Thoracic aorta (tissue), 2 donors: ENCODE measurements around the gene SLC44A5. TPM values are rescaled to one million over a fixed set of nuclear protein-coding genes. Genes with fewer than 3 reads are reported as not detected.
A peak's percentile ranks its signal among the peaks of the same experiment; 100 is the strongest.

ENCODE experiments used
- ATAC-seq: fragments of 150-250 bp; one replicate; pipeline ENCODE4 v1.8.0; 2017; ENCODE audit warnings: low read depth; ENCODE audit not compliant: insufficient number of reproducible peaks, low FRiP score
- DNase-seq: peaks from one replicate; pipeline ENCODE4 v3.0.0-alpha.2; 2020; ENCODE audit warnings: low spot score
- H3K27ac ChIP-seq, 2 donors: fragments of 200-600 bp; sonication (generic); 1 replicate in 1 of 2; 2 replicates in 1 of 2; pipeline ENCODE4 v1.5.1; 2016; ENCODE audit warnings: mild to moderate bottlenecking in 2 of 2, moderate library complexity in 2 of 2
- H3K27me3 ChIP-seq: fragments of 200-600 bp; sonication (generic); replicated peaks from 2 replicates; pipeline ENCODE4 v1.6.0; 2016; ENCODE audit warnings: mild to moderate bottlenecking; ENCODE audit not compliant: insufficient read depth
- H3K36me3 ChIP-seq: fragments of 200-600 bp; sonication (generic); one replicate; pipeline ENCODE4 v1.5.1; 2016
- H3K4me1 ChIP-seq, 2 donors: fragments of 200-600 bp; sonication (generic); 1 replicate in 1 of 2; 2 replicates in 1 of 2; pipeline versions ENCODE4 v1.5.1 to v1.6.0; 2016; ENCODE audit warnings: low read depth in 2 of 2, mild to moderate bottlenecking in 1 of 2; ENCODE audit not compliant: control insufficient read depth in 1 of 2
- H3K4me3 ChIP-seq: fragments of 200-600 bp; sonication (generic); 2 replicates; pipeline ENCODE4 v1.5.1; 2016; ENCODE audit warnings: mild to moderate bottlenecking
- H3K9me3 ChIP-seq: fragments of 200-600 bp; sonication (generic); 2 replicates; pipeline ENCODE4 v1.5.1; 2016
- total RNA-seq, 2 donors: library from RNA; depleted of rRNA; stranded (reverse); fragments of >200 nt; gene quantifications; one replicate each; pipeline versions ENCODE4 v1.1.0 to v1.2.3, GENCODE V29; 2016
- TF ChIP-seq, protein P1 (sequence below): fragments of 200-600 bp; sonication (generic); IDR thresholded peaks from one replicate; pipeline ENCODE4 v1.5.1; 2019; ENCODE audit warnings: antibody characterized with exemption

SLC44A5 gene
- total RNA-seq, 2 donors from 2014 or later = 0.28 to 0.68 TPM

DNA sequence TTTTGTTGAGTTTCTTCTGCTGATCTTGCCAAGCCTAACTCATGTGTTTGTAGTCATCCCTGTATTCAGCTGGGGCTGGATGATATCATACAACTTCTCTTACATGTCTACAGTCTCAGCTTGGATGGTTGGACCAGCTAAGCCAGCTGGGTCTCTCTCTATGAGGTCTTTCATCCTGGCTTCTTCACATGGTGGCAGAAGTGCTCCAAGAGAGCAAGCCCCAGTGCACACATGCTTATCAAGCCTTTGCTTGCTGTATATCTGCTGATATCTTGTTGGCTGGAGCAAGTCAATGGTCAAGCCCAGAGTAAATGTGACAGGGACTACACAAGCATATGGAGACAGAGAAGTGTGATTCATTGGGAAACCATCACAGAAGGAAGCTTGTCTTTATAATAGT is 29.2 kb upstream of the SLC44A5 start:
- H3K36me3 ChIP-seq = no peaks in the 10 kb centered on the region
- TF ChIP-seq, protein P1, sequence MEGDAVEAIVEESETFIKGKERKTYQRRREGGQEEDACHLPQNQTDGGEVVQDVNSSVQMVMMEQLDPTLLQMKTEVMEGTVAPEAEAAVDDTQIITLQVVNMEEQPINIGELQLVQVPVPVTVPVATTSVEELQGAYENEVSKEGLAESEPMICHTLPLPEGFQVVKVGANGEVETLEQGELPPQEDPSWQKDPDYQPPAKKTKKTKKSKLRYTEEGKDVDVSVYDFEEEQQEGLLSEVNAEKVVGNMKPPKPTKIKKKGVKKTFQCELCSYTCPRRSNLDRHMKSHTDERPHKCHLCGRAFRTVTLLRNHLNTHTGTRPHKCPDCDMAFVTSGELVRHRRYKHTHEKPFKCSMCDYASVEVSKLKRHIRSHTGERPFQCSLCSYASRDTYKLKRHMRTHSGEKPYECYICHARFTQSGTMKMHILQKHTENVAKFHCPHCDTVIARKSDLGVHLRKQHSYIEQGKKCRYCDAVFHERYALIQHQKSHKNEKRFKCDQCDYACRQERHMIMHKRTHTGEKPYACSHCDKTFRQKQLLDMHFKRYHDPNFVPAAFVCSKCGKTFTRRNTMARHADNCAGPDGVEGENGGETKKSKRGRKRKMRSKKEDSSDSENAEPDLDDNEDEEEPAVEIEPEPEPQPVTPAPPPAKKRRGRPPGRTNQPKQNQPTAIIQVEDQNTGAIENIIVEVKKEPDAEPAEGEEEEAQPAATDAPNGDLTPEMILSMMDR = no peak
- no peak overlapping the region for H3K4me3 ChIP-seq
- no peaks in the 10 kb centered on the region for H3K9me3 ChIP-seq
- DNase-seq (no peak), ATAC-seq (no peak)
- no peak overlapping the region for H3K27ac ChIP-seq
- no peaks in the 10 kb centered on the region for H3K4me1 ChIP-seq
- H3K27me3 ChIP-seq = no peaks in the 10 kb centered on the region

DNA sequence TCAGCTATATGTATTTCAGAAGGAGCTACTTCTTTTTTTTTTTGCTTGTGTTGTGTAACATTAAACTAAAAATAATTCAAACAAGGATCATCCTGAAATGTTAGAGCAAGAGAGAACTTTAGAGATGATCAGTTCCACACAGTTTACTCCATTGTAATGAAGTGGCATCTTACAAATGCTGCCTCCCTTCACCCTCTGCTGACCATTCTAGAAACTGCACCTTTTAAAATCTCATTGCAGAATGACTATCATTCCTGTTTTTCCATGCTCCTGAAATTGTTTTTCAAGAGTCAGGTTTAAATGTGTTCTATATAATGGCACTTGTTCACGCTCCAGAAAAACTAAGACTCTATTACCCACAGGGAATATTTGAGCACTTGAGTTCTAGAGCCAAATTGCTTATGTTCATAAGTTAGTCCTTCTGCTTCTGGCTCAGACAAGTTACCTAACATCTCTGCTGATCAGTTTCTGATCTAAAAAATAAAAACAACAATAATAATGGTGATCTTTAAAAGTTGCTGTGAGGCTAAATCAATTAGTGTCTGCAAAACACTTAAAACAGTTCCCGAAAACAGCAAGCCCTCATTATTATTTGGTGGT is 21.5 kb upstream of the SLC44A5 start:
- Histone ChIP-seq H3K4me1 (no peaks in the 10 kb centered on the region), H3K36me3 (no peaks in the 10 kb centered on the region), H3K27ac (no peak overlapping the region), H3K4me3 (no peak overlapping the region), H3K9me3 (no peaks in the 10 kb centered on the region), H3K27me3 (no peaks in the 10 kb centered on the region)
- DNase-seq (no peak), ATAC-seq (no peak)
- TF ChIP-seq, protein P1 = peak; percentile 64

DNA sequence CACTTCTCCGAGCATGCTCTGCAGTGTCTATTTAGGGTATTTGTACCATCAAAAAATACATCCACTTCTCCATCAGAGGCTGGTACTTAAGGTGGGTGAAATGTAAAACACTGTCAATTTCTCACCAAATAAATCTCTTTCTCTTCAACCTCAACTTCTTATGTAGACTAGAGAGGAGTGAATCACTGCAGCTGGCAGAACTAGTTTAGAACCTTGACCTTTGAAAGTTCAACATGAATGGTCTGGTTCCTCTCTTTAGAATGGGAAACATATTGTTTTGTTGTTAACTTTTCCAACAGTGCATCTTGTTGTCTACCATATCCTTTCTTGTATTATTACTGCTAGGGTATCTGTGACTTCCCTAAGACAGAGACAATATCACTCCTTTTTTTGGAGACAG is 20.1 kb upstream of the SLC44A5 start:
- Histone ChIP-seq H3K27ac (no peak overlapping the region), H3K9me3 (no peaks in the 10 kb centered on the region), H3K4me1 (no peaks in the 10 kb centered on the region), H3K4me3 (no peak overlapping the region), H3K36me3 (no peaks in the 10 kb centered on the region), H3K27me3 (no peaks in the 10 kb centered on the region)
- DNase-seq (no peak), ATAC-seq (no peak)
- TF ChIP-seq, protein P1 = no peak

DNA sequence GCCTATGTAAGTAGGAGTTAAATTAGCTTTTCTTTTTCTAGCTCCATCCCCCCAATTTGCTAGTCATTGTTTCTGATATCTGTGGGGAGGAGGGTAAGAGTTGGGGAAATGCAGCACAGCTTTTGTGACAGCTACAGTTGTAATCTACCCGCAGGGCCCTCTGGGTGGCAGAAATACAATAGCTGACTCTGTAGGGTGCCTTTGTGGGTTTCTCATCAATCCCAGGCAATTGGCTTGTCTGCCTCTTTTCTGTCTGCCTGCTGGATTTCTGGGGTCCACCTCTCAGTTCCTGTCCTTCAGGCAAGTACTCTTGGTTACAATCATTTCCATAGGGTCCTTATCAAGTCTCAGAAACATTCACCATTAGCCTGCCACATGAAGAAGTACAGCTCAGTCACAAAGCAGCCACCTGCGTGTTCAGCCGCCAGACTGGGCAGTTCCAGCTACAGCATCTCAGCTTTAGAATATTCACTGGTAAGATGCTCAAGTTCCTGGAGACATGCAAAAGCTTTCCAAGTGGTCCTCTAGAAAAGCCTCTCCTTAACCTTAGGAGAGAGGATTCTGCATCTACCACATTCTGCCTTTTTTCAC is 19.2 kb upstream of the SLC44A5 start:
- TF ChIP-seq, protein P1 = no peak
- Histone ChIP-seq H3K27me3 (no peaks in the 10 kb centered on the region), H3K27ac (no peak overlapping the region), H3K4me3 (no peak overlapping the region), H3K4me1 (no peaks in the 10 kb centered on the region), H3K9me3 (no peaks in the 10 kb centered on the region), H3K36me3 (no peaks in the 10 kb centered on the region)
- no peak for DNase-seq
- no peak for ATAC-seq

DNA sequence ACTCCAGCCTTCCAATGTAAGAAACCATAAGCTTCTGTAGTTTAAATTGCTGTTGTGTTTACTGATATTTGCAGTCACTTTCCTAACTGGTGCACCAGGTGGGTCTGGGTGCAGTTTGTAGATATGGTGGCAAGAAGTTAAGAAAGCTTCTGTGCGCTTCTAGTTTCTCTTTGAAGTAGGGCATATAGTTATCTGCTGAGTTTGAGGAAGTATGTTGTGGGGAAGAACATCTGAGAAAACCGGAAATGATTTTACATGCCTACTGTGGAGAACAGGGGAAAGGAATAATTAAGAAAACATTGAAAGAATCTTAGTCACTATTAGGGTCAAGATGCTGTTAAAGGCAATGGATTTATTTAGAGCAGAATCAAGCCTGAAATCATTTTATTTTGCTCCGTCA is 14.9 kb upstream of the SLC44A5 start:
- H3K27me3 ChIP-seq = no peaks in the 10 kb centered on the region
- no peaks in the 10 kb centered on the region for H3K36me3 ChIP-seq
- no peak overlapping the region for H3K27ac ChIP-seq
- DNase-seq = no peak
- no peak for ATAC-seq
- H3K9me3 ChIP-seq = no peaks in the 10 kb centered on the region
- no peak overlapping the region for H3K4me3 ChIP-seq
- TF ChIP-seq, protein P1 = no peak
- no peaks in the 10 kb centered on the region for H3K4me1 ChIP-seq
